GM18520 (cell line): Measurements from ENCODE around the gene FAM13A.
"Not testable (repeated sequence)": the region's sequence is repeated elsewhere in the genome, so short reads cannot be mapped to it uniquely, and the experiment has no call there.

Experiments used
- ATAC-seq: cut with Tn5 transposase; IDR thresholded peaks from one replicate; pipeline ENCODE4 v1.9.1; 2021; ENCODE audit not compliant: unreplicated experiment

The FAM13A gene

DNA sequence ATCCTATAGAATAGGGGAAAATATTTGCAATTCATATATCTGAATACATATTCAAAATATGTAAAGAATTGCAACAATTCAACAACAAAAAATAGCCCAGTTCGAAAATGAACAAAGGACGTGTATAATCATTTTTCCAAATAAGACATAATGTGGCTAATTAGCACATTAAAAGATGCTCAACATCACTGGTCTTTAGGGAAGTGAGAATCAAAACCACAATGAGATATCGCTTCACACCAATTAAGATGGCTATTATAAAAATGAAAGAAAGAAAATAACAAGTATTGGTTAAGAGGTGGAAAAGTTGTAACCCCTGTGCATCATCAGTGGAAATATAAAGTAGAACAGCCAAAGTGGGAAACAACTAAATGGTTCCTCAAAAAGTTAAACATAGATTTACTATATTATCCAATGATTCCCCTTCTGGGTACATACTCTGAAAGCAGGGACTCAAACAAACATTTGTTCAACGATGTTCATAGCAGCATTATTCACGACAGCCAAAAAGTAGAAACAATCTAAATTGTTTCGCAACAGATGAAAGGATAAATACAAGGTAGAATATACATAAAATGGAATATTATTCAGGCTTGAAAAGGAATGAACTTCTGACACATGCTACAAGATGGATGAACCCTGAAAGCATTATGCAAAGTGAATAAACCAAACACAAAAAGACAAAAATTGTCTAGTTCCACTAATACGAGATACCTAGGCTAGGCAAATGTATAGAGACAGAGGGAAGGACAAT, 12.7 kb downstream of the FAM13A start:
- no peak for ATAC-seq

DNA sequence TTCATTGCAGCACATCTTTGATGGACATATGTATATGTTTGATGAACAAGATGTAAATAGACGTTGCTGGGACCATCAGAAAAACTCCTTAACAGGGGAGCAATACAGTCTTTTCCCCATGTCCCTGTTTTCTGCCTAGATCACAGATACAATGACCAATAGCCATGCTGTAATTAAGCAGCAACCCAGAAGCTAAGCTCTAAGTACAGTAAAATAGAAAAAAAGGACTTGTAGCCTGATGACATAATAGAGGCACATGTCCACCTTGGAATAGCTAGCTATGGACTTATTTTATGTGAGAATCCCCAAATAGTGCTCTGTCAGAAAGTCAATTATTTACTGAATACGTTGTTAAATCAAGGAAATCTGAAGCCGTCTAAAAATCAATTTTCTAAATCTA, 14.9 kb downstream of the FAM13A start:
- no peak for ATAC-seq

DNA sequence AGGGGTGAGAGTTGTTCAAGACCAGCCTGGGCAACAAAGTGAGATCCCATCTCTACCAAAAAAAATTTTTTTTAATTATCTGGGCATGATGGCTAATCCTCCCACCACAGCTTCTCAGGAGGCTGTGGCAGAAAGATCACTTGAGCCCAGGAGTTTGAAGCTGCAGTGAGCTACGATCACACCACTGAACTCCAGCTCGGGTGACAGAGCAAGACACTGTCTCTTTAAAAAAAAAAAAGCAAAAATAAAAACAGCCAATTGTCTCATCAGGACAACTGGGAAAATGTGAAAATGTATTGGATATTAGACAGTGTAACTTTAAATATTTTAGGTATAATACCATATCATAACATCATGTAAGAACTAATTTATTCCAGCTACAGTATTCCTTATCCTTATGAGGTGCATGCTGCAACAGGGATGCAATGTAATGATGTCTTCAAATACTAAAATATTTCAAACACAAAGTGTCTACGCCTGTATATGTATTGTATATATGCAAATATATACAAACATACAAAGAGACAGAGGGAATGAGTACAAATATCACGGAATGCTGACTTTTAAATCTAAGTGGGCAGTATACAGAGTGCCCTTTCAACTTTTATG, 17.2 kb downstream of the FAM13A start:
- no peak for ATAC-seq

DNA sequence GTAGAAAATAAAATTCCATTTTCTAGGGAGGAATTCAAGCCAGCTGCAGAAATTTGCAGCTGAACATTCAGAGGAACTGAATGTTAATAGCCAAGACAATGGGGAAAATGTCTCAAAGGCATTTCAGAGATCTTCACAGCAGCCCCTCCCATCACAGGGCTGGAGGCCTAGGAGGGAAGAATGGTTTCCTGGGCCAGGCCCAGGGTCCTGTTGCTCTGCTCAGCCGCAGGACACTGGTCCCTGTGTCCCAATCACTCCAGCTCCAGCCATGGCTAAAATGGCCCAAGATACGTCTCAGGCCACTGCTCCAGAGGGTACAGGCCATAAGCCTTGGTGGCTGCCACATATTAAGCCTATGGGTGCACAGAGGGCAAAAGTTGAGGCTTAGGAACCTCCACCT, 20.4 kb downstream of the FAM13A start:
- no peak for ATAC-seq

DNA sequence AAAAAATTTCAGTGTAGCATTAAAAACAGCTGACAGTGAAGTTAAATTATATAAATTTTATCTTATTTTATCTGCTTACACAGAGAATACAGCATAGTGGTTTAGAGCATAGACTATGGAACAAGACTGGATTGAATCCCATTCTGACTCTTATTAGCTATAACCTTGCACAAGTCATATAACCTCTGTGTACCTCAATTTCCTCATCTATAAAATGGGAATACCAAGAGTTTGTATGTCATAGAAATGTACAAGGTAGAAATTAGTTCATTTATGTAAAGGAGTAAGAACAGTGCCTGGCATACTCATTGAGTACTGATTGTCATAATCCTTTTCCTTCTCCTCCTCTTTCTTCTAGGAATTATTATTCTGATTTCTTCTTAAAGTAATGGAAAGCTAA, 25.7 kb downstream of the FAM13A start:
- no peak for ATAC-seq

DNA sequence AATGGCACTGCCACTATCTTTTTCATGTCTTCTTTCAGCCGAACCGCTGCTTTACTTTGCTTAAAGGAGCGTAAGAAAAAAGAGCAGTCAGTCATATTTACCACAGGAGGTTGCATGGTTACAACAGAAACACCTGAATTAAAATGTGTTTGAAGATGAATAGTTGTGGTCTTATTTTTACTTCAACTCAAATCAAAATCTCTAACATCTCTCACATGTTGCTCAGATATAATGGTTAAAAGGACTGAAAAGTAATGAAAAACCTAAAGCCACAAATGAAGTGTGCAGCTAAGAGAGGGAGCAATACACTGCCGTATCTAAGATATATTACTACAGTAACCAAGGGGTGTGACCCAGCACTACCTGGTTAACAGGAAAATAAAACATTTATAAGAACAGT, 27.4 kb downstream of the FAM13A start:
- no peak for ATAC-seq

DNA sequence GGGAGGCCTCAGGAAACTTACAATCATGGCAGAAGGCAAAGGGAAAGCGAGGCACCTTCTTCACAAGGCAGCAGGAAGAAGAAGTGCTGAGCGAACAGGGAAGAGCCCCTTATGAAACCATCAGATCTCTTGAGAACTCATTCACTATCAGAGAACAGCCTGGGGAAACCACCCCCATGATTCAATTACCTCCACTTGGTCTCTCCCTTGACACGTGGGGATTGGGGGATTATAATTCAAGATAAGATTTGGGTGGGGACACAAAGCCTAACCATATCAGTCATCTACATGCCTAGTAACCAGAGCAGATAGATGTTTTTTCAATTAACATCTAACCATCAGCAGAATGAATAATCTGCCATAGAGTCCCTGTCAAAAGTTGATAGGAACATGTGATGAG, 30.4 kb downstream of the FAM13A start:
- no peak for ATAC-seq

DNA sequence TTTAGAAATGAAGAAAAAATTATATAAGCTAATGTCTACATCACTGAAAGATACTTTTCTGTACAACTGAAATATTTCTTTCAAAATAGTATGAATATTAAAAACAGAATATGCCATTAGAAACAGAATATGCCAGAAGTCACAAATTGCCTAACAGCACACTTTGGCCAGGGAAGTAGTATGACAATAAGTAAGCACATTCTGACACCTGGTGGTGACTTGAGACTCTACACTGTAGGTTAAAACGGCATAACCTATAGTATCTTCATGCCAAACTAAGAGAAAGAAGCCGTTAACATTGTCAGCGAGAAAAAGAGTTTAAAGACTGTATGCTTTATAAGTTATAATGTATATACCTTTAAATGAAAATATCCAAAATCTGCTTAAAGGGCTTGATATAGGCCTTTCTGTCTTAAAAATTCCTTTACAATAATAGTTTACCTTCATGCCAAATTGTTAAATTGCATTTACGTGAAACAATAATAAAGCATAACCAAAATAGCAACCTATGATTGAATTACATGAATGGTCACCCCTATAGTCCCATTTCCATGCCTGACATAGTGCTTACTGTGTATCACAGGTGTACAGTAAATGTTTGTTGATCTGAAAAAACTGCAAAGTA, 32.8 kb downstream of the FAM13A start:
- ATAC-seq: peak; percentile 98

DNA sequence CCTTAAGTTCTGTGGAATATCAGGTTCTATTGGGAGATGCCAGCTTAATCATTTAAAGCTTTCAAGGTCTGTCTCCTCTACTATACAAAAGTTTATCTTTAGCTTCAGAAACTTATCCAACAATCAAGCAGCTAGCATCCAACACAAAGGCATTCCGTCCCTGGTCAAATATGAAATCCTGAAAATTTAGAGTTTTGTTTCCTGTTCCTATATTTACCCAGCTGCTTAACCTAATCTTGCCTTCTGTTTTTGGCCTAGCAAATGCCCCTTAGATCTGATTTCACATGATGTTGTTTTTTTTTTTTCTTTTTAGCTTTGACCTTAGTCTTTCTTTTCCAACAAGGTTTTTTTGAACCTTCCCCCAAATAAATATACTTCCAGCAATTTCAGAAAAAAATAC, 33.8 kb downstream of the FAM13A start:
- ATAC-seq: no peak

DNA sequence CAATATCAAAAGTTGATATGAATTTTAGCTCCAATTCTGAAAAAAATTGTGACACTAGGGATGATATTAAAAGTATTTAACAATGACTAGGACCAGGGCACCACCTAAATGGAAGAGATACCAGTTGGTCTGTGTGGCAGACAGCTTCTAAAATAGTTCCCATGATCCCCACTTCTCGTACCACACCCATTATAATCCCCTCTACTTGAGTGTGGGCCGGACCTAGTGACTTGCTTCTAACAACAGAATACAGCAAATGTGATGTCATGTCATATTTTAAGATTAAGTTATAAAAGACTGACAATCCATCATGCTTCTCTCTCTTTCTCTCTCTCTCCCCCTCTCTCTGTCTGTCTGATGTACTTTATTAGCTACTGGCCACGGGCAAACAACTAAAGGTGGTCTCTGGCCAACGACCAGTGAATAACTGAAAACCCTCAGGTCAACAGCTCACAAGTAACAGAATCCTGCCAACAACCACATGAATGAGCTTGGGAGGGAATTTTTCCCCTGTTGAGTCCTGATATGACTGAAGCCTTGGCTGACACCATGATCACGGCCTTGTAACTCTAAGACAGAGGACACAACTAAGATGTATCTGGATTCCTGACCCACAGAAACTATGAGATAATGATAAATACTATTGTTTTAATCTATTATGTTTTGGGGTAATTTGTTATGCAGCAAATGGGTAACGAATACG, 34.4 kb downstream of the FAM13A start:
- ATAC-seq: no peak

DNA sequence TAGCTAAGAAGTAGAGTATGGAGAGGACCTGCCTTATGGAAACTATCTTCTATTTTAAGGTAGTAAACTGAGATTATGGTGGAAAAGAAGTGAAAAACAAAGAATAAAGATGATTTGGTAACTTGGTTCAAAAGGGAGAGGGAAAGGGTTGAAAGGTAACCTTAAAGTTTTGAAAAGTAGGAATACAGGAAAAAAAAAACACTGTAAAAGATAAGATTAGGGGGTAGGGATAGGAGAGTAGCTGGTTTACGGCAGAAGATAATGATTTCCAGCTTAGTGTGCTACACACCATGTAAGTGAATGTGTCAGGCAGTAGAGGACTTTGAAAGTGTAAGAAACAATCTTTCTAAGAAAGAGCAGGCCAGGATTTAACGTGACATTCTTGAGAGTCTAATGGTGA, 35.3 kb downstream of the FAM13A start:
- no peak for ATAC-seq

DNA sequence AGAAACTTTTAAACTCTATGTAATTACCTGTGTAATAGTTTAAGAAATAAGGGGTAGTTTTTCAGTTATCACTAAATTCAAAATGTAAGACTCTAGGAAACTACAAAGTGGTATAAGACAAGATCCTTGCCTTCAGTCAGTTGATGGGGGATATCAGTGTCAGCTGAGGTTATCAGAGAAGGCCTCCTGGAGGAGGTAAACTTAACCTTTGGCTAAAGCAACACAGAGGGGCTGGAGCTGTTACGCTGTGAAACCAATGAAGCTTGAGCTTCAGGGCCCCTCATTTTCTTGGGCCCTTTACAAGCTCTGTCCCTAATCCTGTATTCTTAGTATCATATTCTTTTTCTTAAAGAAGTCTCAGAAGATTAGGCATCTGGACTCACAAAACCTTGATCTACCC, 35.9 kb downstream of the FAM13A start:
- no peak for ATAC-seq

DNA sequence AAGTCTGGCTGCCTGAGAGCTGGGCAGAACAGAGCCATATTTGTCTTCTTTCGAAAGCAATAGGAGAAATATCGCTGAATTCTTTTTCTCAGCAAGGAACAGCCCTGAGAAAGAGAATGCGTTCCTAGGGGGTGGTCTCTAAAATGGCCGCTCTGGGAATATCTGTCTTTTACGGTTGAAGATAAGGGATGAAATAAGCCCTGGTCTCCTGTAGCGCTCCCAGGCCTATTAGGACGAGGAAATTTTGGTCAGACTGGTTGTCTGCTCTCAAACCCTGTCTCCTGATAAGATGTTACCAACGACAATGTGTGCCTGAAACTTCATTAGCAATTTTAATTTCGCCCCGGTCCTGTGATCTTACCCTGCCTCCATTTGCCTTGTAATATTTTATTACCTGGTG, 42.1 kb downstream of the FAM13A start:
- ATAC-seq: not testable (repeated sequence)

DNA sequence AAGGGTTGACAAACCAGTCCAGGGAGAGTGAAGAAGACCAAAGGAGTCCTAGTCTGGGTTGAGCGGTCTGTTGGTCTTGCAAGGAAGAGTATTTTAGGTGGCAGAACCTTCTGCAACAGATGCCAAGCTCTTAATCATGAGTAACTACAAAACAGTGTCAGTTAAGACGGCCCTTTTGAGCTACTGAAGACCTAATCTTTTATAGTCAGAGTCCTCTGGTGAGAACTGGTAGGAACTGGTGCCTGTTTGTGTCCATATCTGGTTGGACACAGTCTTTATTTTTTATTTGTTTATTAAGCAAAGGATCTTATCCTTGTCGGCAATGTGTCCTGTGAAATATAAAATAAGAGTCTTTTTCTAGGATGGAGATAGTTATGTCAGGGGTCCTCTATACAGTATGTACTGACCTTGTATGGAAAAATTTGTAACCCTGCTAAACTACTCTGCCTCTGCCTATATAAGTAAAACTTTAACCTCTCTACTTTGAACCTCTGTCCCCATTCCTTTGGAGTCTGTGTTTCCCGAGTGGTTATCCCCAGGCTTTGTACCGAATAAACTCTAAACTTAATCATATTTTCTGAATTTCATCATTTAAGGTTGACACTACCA, 47.1 kb downstream of the FAM13A start:
- ATAC-seq: no peak

DNA sequence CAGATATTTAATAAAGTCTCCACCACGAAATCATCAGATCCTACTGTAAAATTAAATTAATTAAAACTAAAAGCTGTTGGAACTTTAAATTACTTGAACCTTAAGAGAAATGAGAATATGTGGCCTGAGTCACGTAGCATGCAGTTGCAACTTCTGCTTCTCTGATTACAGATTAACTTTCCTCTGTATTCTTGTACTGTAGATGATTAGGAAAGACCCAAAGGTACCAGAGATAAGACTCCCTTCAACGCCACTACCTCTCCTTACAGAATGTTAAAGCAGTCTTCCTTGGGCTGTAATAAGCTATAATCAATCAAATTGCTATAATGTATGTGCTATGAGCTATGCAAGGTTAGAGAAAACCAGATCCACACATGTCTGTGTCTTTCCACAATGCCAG, 47.9 kb downstream of the FAM13A start:
- peak; percentile 72 for ATAC-seq

DNA sequence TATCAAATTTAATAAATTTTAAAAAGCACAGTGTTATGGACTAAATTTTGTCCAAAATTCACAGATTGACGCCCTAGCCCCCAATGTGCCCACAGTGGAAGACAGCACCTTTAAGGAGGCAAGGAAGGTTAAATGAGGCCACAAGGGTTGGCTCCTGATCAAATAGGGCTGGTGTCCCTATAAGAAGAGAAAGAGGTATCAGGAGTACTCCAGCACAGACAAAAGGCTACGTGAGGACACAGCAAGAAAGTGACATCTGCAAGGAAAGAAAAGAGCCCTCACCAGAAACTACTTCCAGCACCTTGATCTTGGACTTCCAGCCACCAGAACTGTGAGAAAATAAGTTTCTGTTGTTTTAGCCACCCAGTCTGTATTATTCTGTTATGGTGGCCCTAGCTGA, 48.8 kb downstream of the FAM13A start:
- ATAC-seq: no peak

DNA sequence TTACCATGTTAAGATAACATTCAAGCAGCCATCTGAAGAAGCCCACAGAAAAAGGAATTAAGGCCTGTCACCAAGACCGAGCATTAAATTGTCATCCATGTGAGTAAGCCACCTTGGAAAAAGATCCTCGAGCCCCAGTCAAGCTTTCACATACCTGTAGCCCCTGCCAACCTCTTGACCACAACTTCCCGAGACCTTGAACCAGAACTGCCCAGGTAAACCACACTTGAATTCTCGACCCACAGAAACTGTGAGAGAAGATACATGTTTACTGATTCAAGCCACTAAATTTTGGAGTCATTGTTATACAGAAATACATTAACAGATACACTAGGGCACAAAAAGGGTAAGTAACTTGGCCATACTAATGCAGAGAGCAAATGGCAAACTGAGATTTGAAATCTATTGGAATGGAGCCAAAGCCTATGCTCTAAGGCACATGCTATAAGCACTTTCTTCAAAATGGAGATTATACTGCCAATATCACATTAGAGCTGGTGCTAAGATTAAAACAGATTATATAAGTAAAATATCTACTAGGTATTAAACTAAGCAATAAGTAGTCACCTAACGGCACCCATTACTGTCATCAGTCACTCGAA, 49.5 kb downstream of the FAM13A start:
- no peak for ATAC-seq

DNA sequence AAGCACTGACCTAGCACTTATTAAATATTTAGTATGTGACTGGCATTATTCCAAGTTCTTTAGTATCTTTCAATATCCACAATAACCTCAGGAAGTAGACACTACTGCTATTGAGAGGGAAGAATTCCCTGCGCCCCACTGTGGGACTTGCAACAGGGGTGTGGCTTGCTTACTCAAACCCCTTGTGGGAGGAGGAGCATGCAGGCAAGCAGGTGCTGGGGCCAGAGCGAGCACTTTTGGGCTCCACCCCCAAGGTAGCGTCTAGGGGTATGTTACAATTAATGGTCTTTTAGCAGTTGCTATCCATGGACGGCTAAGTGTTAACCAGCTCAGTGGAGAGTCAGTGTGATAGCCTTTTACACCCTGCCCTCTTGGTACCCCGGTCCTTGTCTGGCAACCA, 50.7 kb downstream of the FAM13A start:
- ATAC-seq: no peak

DNA sequence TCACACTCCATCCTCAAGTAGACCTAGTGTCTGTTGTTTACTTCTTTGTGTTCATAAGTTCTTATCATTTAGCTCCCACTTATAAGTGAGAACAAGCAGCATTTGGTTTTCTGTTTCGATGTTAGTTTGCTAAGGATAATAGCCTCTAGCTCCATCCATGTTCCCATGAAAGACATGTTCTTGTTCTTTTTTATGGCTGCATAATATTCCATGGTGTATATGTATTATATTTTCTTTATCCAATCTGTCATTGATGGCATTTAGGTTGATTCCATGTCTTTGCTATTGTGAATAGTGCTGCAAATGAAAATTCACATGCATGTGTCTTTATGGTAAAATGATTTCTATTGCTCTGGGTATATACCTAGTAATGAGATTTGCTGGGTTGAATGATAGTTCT, 51.9 kb downstream of the FAM13A start:
- not testable (repeated sequence) for ATAC-seq

DNA sequence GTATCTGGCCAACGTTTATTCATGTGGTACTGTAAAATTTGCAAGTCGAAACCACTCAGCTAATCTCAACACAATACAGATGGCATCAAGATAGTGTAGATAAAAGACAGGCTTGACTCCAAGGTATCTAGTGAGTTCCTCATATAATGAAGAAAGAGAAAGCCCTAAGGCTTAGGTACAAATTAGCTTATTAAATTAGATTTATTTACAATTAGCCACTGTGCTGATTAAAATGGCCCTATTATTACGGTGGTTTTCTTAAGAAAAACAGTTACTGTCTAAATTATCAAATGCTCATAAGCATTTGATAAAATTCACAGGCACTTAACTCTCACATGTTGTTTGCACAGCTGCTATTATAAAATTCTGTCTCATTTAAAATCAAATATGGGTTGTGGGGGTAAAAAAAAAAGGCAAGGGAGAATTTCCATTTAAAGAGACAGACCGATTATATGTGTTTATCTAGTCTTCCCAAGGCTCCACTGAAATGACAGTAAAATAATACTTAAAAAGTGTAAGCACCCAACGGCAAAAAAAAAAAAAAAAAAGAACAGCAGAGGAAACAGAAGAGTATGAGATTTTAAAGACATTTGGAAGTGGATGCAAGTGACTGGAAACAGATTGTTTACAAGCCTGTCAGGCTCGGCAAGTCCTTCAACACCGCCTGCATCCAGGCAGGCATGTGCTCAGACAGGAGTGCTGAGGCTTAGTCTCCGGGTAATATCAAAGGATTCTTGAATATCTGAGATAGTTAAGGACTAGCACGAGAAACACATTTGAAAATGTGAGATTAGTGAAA, 55.1 kb downstream of the FAM13A start:
- no peak for ATAC-seq
